GM06990 (cell line): ENCODE measurements around the gene KRTAP5-4.
"Not testable (repeated sequence)": the region's sequence is repeated elsewhere in the genome, so short reads cannot be mapped to it uniquely, and the experiment has no call there.

Source experiments
- DNase-seq: peaks from one replicate; pipeline ENCODE4 v3.0.0-alpha.2; 2011; ENCODE audit not compliant: insufficient read length; ENCODE audit errors: extremely low read depth
- H3K27me3 ChIP-seq: replicated peaks from 2 replicates; pipeline ENCODE4 v1.6.0; 2011; ENCODE audit warnings: low read length; ENCODE audit not compliant: control insufficient read depth, insufficient read depth
- H3K36me3 ChIP-seq: 2 replicates; pipeline ENCODE4 v1.5.1; 2011; ENCODE audit warnings: low read length; ENCODE audit not compliant: control insufficient read depth, insufficient read depth
- H3K4me3 ChIP-seq: replicated peaks from 2 replicates; pipeline ENCODE4 v1.5.1; 2011; ENCODE audit warnings: low read depth, mild to moderate bottlenecking, control low read depth, low read length
- TF ChIP-seq, protein P1 (sequence below): IDR thresholded peaks from 2 replicates; pipeline ENCODE4 v1.5.1; 2011; ENCODE audit warnings: low read length, control low read depth, mild to moderate bottlenecking, inconsistent platforms; ENCODE audit not compliant: insufficient read depth, poor library complexity, severe bottlenecking

The KRTAP5-4 gene

DNA sequence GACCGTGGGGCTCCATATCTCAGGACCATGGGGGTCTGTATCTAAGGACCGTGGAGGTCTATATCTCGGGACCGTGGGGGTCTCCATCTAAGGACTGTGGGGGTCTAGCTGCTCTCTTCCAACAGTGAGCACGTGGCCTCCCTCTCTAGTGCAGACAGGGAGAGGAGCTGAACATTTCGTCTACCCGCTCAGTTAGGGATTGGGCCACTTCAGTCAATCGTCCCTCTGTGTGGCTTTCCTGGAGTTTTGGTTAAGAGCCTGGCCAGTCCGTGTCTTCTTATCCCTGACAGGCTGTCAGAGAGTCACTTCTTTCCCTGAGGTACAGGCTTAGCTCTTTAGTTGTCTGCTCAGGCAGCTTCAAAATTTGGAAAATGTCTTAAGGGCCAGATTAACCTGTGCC lies 40.0 kb downstream of the KRTAP5-4 start:
- TF ChIP-seq, protein P1, sequence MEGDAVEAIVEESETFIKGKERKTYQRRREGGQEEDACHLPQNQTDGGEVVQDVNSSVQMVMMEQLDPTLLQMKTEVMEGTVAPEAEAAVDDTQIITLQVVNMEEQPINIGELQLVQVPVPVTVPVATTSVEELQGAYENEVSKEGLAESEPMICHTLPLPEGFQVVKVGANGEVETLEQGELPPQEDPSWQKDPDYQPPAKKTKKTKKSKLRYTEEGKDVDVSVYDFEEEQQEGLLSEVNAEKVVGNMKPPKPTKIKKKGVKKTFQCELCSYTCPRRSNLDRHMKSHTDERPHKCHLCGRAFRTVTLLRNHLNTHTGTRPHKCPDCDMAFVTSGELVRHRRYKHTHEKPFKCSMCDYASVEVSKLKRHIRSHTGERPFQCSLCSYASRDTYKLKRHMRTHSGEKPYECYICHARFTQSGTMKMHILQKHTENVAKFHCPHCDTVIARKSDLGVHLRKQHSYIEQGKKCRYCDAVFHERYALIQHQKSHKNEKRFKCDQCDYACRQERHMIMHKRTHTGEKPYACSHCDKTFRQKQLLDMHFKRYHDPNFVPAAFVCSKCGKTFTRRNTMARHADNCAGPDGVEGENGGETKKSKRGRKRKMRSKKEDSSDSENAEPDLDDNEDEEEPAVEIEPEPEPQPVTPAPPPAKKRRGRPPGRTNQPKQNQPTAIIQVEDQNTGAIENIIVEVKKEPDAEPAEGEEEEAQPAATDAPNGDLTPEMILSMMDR = no peak
- H3K4me3 ChIP-seq = no peak overlapping the region
- no peaks in the 10 kb centered on the region for H3K36me3 ChIP-seq
- no peaks in the 10 kb centered on the region for H3K27me3 ChIP-seq
- no peak for DNase-seq

DNA sequence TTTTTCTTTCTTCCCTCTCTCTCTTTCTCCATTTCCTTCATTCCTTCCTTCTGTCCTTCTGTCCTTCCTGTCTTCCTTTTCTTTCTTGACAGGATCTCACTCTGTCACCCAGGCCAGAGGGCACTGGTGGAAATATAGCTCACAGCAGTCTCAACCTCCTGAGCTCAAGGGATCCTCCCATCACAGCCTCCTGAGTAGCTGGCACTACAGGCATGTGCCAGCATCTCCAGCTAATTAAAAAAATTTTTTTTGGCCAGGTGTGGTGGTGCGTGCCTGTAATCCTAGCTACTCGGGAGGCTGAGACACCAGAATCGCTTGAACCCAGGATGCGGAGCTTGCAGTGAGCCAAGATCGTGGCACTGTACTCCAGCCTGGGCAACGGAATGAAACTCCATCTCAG lies 45.1 kb downstream of the KRTAP5-4 start:
- DNase-seq = no peak
- Histone ChIP-seq H3K36me3 (no peaks in the 10 kb centered on the region), H3K27me3 (peaks cover 4% of the 10 kb centered on the region; the same call in 1 of the 2 replicates), H3K4me3 (no peak overlapping the region)
- TF ChIP-seq, protein P1 = no peak

DNA sequence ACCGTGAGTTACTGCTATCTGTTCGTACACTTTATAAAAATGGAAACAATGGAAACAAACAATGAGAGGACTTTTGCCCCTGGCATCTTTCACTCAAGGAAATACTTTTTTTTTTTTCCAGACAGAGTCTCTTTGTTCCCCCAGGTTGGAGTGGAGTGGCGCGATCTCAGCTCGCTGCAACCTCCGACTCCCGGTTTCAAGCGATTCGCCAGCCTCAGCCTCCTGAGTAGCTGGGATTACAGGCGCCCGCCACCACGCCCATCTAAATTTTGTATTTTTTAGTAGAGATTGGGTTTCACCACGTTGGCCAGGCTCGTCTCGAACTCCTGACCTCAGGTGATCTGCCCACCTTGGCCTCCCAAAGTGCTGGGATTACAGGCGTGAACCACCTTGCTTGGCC lies 46.2 kb downstream of the KRTAP5-4 start:
- H3K27me3 ChIP-seq, H3K36me3 ChIP-seq, DNase-seq, H3K4me3 ChIP-seq: not testable (repeated sequence)

DNA sequence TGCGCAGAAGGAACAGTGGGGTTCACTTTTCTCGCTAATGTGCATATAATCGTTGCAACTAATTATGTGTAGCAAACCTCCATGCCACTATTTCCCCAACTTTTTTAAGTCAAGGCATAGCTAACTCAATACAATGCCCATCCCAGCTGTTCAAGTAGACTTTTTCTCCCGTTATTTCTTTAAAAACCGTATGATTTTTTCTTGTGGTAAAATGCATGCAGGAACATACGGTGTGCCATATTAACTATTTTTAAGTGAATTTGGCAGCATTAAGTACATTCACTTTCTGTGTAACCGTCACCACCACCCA lies 47.0 kb downstream of the KRTAP5-4 start:
- H3K4me3 ChIP-seq = no peak overlapping the region
- TF ChIP-seq, protein P1 = no peak
- peaks cover 4% of the 10 kb centered on the region; the same call in 1 of the 2 replicates for H3K27me3 ChIP-seq
- no peaks in the 10 kb centered on the region for H3K36me3 ChIP-seq
- DNase-seq = no peak

DNA sequence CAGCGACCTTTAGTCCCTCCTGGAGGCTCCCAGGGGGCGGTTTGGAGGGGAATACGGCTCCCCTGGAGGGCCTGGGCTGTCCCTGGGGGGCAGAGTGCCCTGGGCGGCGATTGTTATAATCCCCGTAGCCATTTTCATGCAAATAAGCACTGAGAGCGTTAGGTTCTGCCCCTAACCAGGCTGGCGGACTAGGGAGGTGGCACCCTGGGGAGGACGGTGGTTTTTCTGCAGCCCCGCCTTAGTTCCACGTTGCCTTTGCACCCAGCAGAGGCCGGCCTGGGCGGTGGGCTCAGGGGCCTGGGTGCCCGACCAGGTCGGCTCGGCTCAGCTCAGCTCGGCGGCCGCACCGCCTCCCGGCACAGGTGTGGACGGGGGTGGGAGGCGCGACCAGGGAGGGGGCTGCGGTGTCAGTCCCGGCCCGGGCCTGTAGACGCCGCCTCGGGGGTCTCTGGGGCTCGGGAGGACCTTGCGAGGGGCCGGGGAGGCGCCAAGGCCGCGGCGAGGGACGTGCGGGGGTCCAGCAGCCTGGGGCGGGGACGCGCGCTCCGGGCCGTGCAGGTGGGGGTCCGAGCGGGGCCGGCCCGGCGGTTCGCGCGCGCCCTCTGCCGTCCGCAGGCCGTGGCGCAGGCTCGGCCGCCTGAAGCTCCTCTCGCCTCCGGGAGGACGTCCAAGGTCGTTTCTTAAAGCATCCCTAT lies 47.6 kb downstream of the KRTAP5-4 start:
- no peaks in the 10 kb centered on the region for H3K36me3 ChIP-seq
- TF ChIP-seq, protein P1 = peak; percentile 56
- peak; percentile 45 for DNase-seq
- H3K4me3 ChIP-seq = no peak overlapping the region; the same call in 1 of the 2 replicates
- peaks cover 4% of the 10 kb centered on the region; the same call in 1 of the 2 replicates for H3K27me3 ChIP-seq

DNA sequence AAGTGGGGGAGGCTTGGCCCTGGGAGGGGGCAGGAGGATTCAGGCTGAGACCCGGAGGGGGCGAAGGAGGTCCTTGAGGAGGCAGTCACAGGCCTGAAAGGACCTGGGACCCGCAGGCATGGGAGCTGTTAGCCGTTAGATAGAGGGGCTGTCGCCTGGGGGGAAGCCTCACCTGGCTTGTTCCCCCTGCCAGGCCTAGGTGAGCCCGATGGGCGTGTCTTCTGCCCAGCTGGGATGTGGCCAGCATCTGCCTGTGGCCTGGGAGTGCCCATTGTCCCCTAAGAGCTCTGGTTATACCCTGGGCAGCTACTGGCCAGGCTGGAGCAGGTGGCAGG lies 48.1 kb downstream of the KRTAP5-4 start:
- H3K36me3 ChIP-seq = no peaks in the 10 kb centered on the region
- TF ChIP-seq, protein P1 = no peak
- DNase-seq = no peak
- H3K4me3 ChIP-seq = no peak overlapping the region
- H3K27me3 ChIP-seq = peaks cover 4% of the 10 kb centered on the region; the same call in 1 of the 2 replicates
